ENCODE data around the gene GRIK4. TPM values are rescaled to one million over a fixed set of nuclear protein-coding genes. Genes with fewer than 3 reads are reported as not detected.

Gene GRIK4
- total and polyA plus RNA-seq, 2 experiments from 2014 or later, result not detected

GRCh38 chr11:120703358-120704152 lies 192.0 kb downstream of the GRIK4 start:
- H4K20me1 ChIP-seq (ENCODE audit: insufficient read depth), result no peaks in the 10 kb centered on the region
- no peak overlapping the region for H3K9ac ChIP-seq
- TF ChIP-seq EZH2 (IDR thresholded peaks at IDR 0.05; ENCODE audit: insufficient read depth, poor library complexity, severe bottlenecking) (no peak), EZH2phosphoT487 (IDR thresholded peaks at IDR 0.05; ENCODE audit: insufficient read depth, low read depth) (no peak)
- no peaks in the 10 kb centered on the region for H3K36me3 ChIP-seq (ENCODE audit: low read depth)
- H3K9me3 ChIP-seq (ENCODE audit: low read depth), result no peaks in the 10 kb centered on the region
- no peaks in the 10 kb centered on the region for H3F3A ChIP-seq (ENCODE audit: insufficient read depth)
- DNase-seq, result no peak
- no peak overlapping the region for H2AFZ ChIP-seq
- H3K27ac ChIP-seq, result no peak overlapping the region
- no peak overlapping the region for H3K4me2 ChIP-seq (ENCODE audit: unreplicated experiment)
- no peaks in the 10 kb centered on the region for H3K9me2 ChIP-seq (ENCODE audit: insufficient read depth)
- no peaks in the 10 kb centered on the region for H3K4me1 ChIP-seq (ENCODE audit: insufficient read depth)
- 58 to 60% methylated on average over 9 of the region's 9 CpGs for WGBS, 2 experiments (ENCODE audit: low coverage in 1 of 2, low lambda C conversion rate in 2 of 2, missing lambda C conversion rate in 2 of 2)
- H3K27me3 ChIP-seq (replicated peaks; ENCODE audit: insufficient read depth), result peaks cover 8% of the 10 kb centered on the region; the same call in 1 of the 2 replicates
- H3K79me2 ChIP-seq (ENCODE audit: insufficient read depth), result no peaks in the 10 kb centered on the region
- in situ Hi-C loops (cut with MboI), result no loop called here
- no peak overlapping the region for H3K4me3 ChIP-seq

DNA sequence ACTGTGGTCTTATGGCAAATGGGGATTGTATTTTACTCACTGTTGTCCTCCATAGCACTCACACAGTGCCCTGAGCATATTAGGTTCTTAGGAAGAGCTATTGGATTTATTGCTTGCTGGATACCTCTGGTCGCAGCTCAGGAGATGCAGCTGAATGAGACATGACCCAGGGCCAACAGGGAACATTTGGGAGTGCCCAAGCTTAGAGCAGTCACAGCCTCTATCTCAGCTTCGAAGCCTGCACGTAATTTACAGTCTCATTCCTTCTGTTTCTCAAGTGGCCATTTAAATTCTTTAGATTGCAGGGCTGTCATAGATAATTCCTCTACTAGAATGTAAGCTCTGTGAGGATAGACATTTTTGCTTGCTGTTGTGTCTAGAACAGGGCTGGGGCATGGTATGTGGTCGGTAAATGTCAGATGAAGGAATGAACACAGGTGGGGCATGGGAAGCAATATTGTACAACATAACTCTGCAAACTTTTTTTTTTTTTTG lies 192.8 kb downstream of the GRIK4 start:
- peaks cover 2% of the 10 kb centered on the region; the same call in 1 of the 2 replicates for H3F3A ChIP-seq (ENCODE audit: insufficient read depth)
- H3K9me2 ChIP-seq (ENCODE audit: insufficient read depth), result no peaks in the 10 kb centered on the region
- 60 to 63% methylated on average over 4 of the region's 4 CpGs for WGBS, 2 experiments (ENCODE audit: low coverage in 1 of 2, low lambda C conversion rate in 2 of 2, missing lambda C conversion rate in 2 of 2)
- DNase-seq, result no peak
- no peaks in the 10 kb centered on the region for H3K9me3 ChIP-seq (ENCODE audit: low read depth)
- no peaks in the 10 kb centered on the region for H3K4me1 ChIP-seq (ENCODE audit: insufficient read depth)
- H3K4me2 ChIP-seq (ENCODE audit: unreplicated experiment), result no peak overlapping the region
- H3K79me2 ChIP-seq (ENCODE audit: insufficient read depth), result no peaks in the 10 kb centered on the region
- no peak overlapping the region for H3K4me3 ChIP-seq
- in situ Hi-C loops (cut with MboI), result no loop called here
- H4K20me1 ChIP-seq (ENCODE audit: insufficient read depth), result no peaks in the 10 kb centered on the region
- no peak for TF ChIP-seq EZH2phosphoT487 (IDR thresholded peaks at IDR 0.05; ENCODE audit: insufficient read depth, low read depth)
- TF ChIP-seq EZH2 (IDR thresholded peaks at IDR 0.05; ENCODE audit: insufficient read depth, poor library complexity, severe bottlenecking), result no peak
- no peak overlapping the region for H2AFZ ChIP-seq
- no peaks in the 10 kb centered on the region for H3K36me3 ChIP-seq (ENCODE audit: low read depth)
- H3K27ac ChIP-seq, result no peak overlapping the region
- H3K27me3 ChIP-seq (replicated peaks; ENCODE audit: insufficient read depth), result peaks cover 6% of the 10 kb centered on the region; the same call in 1 of the 2 replicates
- H3K9ac ChIP-seq, result no peak overlapping the region

- in situ Hi-C loops (cut with MboI), result no loop called here
Measured at GRCh38 chr11:120706257-120706656, 194.7 kb downstream of the GRIK4 start.

GRCh38 chr11:120707098-120707497 lies 195.6 kb downstream of the GRIK4 start:
- Histone ChIP-seq H3K9ac (no peak overlapping the region), H2AFZ (no peak overlapping the region), H4K20me1 (ENCODE audit: insufficient read depth) (no peaks in the 10 kb centered on the region), H3K9me2 (ENCODE audit: insufficient read depth) (no peaks in the 10 kb centered on the region), H3K36me3 (ENCODE audit: low read depth) (no peaks in the 10 kb centered on the region), H3K4me2 (ENCODE audit: unreplicated experiment) (no peak overlapping the region), H3K27ac (no peak overlapping the region), H3K27me3 (replicated peaks; ENCODE audit: insufficient read depth) (peaks cover 6% of the 10 kb centered on the region; the same call in 1 of the 2 replicates), H3K4me3 (no peak overlapping the region), H3K4me1 (ENCODE audit: insufficient read depth) (peaks cover 13% of the 10 kb centered on the region), H3F3A (ENCODE audit: insufficient read depth) (peaks cover 17% of the 10 kb centered on the region; the same call in 1 of the 2 replicates), H3K9me3 (ENCODE audit: low read depth) (no peaks in the 10 kb centered on the region), H3K79me2 (ENCODE audit: insufficient read depth) (no peaks in the 10 kb centered on the region)
- 46 to 52% methylated on average over 4 of the region's 4 CpGs for WGBS, 2 experiments (ENCODE audit: low coverage in 1 of 2, low lambda C conversion rate in 2 of 2, missing lambda C conversion rate in 2 of 2)
- in situ Hi-C loops (cut with MboI), result no loop called here
- DNase-seq, result peak; percentile 38
- no peak for TF ChIP-seq EZH2phosphoT487 (IDR thresholded peaks at IDR 0.05; ENCODE audit: insufficient read depth, low read depth)
- no peak for TF ChIP-seq EZH2 (IDR thresholded peaks at IDR 0.05; ENCODE audit: insufficient read depth, poor library complexity, severe bottlenecking)

More at GRCh38 chr11:120706257-120706656, 194.7 kb downstream of the GRIK4 start:
- no peak for DNase-seq
- peaks cover 13% of the 10 kb centered on the region for H3K4me1 ChIP-seq (ENCODE audit: insufficient read depth)
- H3K27me3 ChIP-seq (replicated peaks; ENCODE audit: insufficient read depth), result peaks cover 6% of the 10 kb centered on the region; the same call in 1 of the 2 replicates
- H3K9ac ChIP-seq, result no peak overlapping the region
- no peak overlapping the region for H3K27ac ChIP-seq
- TF ChIP-seq EZH2 (IDR thresholded peaks at IDR 0.05; ENCODE audit: insufficient read depth, poor library complexity, severe bottlenecking) (no peak), EZH2phosphoT487 (IDR thresholded peaks at IDR 0.05; ENCODE audit: insufficient read depth, low read depth) (no peak)
- 36 to 46% methylated on average over 5 of the region's 5 CpGs for WGBS, 2 experiments (ENCODE audit: low coverage in 1 of 2, low lambda C conversion rate in 2 of 2, missing lambda C conversion rate in 2 of 2)
- H4K20me1 ChIP-seq (ENCODE audit: insufficient read depth), result no peaks in the 10 kb centered on the region
- H3K79me2 ChIP-seq (ENCODE audit: insufficient read depth), result no peaks in the 10 kb centered on the region
- no peaks in the 10 kb centered on the region for H3K36me3 ChIP-seq (ENCODE audit: low read depth)
- no peaks in the 10 kb centered on the region for H3K9me3 ChIP-seq (ENCODE audit: low read depth)
- no peaks in the 10 kb centered on the region for H3K9me2 ChIP-seq (ENCODE audit: insufficient read depth)
- H3F3A ChIP-seq (ENCODE audit: insufficient read depth), result peaks cover 17% of the 10 kb centered on the region; the same call in 1 of the 2 replicates
- no peak overlapping the region for H3K4me3 ChIP-seq
- H3K4me2 ChIP-seq (ENCODE audit: unreplicated experiment), result no peak overlapping the region
- H2AFZ ChIP-seq, result no peak overlapping the region
